IPS-NIHi7 (cell line): Measurements from ENCODE around the gene CDC42SE2.
"Not testable (repeated sequence)": the region's sequence is repeated elsewhere in the genome, so short reads cannot be mapped to it uniquely, and the experiment has no call there.

Experiments
- DNase-seq: peaks from one replicate; pipeline ENCODE4 v3.0.0; 2012; ENCODE audit warnings: mixed read lengths; ENCODE audit errors: extremely low spot score

CDC42SE2 gene

DNA sequence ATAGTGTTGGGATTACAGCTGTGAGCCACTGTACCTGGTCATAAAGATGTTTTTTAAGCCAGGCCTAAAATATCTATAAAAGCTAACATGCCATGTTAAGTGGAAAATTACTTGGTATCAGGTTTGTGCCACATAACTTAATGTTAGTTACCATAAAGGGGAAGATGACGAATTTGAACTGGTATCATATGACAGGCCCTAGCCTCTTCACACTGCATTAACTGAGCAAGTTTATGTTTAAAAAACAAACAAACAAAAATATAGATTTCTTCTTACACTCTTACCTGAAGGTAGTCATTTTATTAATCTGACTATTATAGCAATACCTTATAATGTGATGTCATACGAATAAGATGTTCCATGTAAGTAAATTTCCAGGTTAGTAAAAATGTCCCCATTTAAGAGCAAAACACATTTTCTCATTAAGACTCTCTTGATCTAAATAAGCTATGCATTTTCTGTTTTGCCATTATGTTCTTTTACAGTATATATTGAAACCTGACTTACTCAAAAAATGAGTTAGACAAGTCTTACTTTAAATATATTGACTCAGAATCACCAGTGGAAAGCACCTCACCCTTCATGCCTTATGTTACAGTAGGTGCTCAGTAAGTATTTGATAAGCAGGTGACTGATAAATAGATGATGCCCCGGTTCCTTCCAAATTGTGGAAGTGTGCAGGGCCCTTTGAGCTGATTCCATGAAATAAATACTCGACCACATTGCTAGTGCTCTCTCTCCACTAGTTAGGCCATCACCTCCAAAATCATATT is 125.4 kb downstream of the CDC42SE2 start:
- no peak for DNase-seq

DNA sequence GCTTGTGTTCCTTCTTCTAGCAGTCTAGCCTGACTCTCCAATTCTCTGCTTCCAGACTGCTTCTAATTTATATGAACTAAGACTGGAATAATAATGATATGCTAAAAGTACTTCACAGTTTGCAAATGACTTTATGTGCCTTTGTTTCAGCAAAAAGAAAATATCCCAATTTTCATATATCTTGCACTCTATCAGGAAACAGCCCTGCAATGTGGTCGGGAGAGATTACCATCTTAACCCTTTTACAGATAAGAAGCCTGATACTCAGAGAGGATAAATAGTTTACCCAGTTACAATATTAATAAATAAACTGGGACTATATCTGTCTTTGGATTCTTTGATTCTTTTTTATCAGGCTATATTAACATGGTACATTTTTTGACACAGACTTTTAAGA is 126.0 kb downstream of the CDC42SE2 start:
- DNase-seq: no peak

DNA sequence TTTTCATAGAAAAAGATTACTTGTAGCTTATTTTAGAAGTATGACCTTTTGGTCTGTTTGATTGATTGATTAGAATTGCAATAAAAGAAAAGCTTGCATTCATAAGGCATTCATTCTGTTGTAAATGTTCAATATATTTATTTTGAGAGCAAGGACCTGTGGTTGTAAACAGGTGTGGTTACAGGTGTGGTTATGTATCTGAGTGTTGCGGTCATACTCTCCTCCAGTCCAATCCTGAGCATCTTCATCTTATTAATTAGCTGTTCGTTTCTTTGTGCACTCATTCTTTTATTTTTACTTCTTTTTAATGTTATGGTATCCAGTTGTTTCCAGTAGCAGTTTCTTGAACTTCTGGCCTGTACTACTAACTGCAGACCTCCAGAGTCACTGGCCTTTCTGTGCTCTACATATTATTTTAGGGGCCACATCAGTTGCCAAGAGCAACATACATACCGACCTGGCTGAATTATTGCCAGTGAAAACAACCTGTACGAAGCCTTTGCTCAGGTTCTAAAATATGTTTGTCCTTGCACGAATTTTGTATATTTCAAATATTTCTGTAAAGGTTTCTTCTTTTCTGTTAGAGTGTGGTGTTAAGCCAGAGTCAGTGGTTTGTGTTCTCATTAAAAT is 128.7 kb downstream of the CDC42SE2 start:
- DNase-seq: no peak

DNA sequence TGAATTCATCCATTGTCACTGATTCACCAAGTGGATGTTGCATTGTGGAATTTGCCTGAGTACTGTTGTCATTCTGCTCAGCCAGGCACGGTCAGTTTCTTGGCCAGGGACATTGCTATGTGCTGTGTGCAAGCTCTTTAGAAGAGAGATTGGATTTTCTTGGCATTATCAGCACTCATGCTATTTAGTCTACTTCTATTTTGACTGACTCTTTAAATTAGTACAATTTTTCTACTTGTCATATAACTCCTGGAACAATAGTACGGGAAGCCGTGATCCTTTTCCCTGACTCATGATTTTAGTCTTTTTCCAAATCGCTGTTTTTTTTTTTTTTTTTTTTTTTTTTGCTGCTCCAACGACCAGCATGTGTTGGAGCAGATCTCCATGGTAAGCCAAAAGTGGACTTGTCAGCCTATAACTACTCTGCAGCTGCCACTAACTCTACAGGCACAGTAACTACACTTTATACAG is 129.7 kb downstream of the CDC42SE2 start:
- no peak for DNase-seq

DNA sequence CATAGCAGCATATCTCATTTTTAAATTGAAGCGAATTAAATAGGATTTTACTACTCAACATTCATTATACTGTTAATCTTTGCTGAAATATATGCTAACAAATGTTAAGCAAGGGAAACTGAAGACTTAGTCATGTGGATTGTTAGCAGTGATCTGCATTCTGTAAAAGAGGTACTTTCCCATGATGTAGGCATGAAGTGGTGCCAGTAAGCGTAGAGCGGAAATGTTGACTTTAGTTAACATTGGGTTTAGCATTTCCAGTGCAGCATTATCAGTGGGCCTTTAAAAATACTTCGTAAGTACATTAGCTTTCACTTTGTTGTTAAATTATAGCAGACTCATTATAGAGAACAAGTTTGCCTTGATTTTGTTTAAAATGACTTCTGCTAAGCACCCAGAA is 130.3 kb downstream of the CDC42SE2 start:
- no peak for DNase-seq

DNA sequence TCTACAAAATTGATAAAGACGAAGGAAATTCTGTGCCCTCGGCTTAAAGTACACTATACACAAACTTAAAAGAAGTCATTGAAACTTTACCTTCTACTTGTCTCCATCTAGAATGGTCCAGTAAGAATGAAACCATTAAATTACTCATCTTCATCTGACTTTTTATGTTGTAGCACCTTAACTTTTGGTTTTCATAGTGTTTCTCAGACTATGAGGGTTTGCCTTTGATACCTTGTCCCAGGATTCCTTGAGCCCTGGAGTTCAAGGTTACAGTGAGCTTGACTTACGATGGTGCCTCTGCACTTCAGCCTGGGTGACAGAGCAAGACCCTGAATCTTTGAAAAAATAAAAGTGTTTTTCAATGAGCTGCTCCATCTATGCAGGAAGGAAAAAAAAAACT is 132.2 kb downstream of the CDC42SE2 start:
- DNase-seq: no peak

DNA sequence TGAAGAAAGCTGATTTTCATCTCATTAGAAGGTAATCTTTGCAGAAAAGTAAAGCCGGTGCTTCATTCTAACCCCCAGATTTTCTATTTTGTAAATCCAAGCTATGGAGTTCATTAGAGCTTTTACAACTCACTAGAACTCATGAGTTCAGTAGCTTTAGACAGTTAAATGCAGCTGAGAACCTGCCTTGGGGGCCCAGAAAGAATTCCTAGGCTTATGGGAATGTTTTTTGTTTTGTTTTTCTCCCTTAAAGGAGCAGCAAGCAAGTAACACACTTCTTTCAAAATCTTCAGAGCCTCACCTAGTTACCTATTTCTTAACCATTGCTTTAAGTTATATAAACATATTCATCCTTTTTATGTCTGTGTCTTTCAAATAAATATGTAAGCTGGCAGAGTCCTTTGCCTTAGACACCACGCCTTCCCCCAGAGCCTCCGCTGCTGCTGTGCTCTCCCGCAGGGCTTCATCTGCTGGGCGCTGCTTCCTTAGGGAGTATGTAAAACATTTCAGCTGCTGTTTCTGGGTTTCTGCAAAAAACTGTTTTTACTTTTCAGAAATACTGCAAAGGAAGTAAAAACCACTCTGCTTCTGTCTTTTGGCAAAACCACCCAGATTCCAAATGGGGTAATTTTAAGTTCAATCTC is 132.9 kb downstream of the CDC42SE2 start:
- DNase-seq: no peak

DNA sequence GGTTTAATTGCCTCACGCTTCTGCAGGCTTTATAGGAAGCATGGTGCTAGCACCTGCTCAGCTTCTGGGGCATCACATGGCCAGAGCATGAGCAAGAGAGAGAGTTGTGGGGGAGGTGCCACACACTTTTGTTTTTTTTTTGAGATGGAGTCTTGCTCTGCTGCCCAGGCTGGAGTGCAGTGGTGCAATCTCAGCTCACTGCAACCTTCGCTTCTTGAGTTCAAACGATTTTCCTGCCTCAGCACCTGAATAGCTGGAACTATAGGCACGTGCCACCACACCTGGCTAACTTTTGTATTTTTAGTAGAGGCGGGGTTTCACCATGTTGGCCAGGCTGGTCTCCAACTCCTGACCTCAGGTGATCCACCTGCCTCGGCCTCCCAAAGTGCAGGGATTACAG is 135.2 kb downstream of the CDC42SE2 start:
- DNase-seq: not testable (repeated sequence)

DNA sequence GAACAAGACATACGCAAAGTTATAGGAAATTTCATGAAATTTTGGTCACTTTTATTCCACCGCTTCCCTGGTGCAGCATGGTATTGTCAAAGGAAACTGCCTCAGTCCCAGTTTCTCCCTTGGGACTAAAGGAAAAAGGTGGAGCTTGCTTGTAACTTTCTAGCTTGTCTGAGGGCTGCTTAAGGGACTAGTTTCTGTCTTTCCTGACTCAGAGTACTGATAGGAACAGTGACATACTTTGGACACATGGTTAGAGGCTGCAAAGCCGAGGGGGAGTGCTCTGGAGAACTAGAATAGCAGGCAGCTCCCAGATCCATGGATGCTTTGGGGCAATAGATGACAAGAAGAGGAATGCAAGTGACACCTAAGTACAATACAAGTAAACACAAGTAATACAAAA is 136.7 kb downstream of the CDC42SE2 start:
- DNase-seq: no peak

DNA sequence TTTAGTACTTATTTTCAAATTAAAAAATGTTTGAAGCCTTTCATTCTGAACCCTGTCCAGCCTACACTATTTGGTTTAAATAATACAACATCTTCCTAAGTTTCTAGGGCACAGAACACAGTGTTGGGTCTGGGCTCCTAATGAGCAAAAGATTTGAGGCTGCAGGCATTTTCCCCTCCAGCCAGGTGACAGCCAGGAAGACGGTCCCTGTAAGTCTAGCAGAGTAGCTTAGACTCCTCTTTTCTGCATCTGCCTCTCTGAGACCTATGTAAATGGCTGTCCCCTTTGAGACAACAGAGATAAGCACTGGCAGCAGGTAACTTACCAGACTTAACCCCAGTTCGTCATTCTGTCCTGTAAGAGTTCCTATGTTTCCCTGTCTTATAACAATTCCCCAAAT is 141.8 kb downstream of the CDC42SE2 start:
- no peak for DNase-seq

DNA sequence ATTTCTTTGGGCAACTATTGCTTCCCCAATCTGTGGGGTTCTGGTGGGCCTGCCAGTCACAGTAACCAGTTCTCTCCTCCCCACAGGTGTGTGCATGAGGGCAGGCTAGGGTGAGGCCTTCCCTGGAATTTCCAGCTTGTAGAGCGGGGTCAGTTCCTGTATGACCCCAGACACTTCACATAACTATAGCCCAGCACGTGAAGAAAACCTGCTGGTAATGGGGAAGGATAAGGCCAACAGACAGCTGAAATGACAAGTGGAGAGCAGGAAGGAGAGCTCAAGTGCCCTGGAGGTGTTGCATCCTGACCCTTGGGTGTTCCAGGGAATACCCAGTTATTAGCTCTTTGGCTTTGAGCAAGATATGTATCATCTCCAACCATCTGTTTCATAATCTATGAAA is 142.2 kb downstream of the CDC42SE2 start:
- no peak for DNase-seq

DNA sequence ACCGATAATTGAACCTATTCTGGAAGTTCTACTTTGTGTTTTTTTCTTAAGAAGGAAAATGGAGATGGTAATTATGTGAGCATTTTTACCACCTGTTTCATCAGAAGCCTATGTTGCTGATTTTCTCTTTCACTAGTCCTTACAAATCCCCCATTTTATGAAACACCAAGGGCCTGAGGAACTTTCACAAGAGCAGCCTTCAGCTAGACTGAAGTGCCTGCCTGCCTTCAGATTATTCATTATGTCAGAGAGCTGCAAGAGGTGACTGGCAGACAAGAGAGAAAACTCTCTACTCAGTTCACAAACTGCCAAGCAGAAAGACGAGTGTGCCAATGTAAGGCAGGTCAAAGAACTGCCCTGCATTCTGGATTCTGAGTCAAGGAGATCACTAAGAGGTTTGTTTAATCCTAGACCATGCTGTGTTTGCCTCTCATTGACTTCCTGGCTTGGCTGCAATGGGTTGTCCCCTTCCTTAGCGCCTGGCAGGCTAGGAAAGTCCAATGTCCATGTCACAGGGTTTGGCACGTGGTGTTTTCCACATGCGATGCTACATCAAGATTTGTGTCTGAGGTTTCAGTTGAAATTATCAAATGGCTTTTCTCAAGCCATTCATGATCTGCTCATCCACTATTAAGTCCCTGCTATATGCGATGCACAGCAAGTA is 143.3 kb downstream of the CDC42SE2 start:
- DNase-seq: no peak

DNA sequence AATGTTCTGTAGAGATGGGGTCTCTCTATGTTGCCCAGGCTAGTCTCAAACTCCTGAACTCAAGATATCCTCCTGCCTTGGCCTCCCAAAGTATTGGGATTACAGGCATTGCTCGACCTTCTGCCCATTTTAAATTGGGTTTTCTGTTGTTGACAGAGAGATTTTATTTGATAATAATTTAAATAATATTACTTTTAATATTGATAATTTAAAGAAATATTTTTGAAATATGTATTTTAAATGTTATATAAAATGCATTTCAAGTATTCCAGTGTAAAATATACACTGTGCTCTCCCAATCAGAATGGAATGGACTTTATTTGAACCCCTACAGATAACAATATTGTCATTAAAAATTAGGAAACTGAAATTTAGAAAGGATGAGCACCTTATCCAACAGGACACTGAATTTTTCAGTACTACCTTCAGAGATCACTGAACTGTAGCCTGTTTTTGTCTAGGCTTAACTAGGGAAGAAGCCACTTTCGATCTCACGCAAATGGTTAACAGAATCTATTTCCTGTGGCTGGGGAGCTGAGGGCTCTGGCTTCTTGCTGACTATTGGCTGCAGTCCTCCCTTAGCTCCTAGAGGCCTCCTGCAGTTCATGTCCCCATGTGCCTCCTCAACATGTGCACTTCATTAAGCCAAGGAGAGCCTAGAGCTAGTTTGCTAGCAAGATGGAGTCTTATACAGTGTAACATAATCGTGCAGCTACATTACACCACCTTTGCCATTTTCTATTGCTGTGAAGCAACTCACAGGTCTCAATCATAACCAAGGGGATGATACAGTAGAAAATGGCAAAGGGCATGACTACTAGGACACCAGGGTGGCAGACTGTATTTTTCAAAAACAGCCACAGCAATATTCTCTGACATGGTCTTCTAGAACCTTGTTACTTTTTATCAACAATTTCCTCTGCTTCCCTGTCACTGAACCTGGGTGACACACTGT is 150.0 kb downstream of the CDC42SE2 start:
- DNase-seq: no peak

DNA sequence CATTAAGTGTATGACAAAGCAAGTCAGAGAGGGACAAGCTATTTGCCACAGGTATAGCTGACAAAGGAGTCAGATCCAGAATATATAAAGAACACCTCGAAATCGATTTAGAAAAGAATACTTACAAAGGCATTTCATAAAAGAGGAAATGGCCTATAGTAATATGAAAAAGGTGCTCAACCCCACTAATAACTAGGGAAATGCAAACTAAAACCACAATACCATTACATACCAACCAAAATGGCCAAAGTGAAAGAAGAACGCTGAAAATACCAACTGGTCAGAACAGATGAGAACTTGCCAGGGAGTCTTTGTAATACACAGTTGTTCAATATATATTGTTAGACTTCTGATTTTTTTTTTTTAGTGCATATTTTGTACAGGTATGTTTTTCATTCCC is 152.9 kb downstream of the CDC42SE2 start:
- DNase-seq: no peak

DNA sequence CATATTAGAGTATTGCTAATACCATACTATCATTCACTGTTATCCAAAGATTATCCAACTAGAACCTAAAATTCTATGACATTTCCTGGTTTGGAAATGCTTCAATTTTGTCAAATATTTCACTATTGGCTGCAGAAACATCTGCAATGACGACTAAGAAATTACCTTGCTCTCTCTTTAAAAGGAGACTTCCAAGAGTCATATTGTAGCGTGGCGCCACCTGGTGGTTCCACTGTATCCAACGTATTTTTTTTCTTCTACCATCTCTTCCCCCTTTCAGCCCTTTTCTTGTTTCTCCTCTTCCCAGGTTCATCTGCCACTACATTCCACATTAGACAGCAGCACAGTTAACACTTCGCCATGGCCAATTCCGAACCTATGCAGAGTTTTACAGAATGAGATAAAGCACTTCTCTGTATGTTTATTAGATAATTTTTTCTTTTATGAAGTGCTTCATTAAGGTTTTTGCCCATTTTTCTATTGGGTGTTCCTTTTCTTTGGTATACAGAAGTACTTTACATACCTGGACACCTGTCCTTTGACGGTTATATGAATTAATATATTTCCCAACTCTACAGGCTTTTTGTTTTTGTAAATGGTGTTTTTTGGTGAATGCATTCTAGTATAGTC is 153.5 kb downstream of the CDC42SE2 start:
- DNase-seq: peak; percentile 72

DNA sequence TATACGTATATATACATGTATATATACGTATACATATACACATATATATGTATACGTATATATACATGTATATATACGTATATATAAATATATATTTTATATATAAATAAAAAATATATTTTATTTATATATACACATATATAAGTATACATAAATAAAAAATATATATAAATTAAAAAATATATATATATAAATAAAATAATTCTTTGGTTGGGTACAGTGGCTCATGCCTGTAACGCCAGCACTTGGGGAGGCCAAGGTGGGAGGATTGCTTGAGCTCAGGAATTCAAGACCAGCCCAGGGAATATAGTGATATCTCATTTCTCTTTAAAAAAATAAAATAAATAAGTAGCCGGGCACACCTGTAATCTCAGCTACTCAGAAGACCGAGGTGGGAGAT is 155.0 kb downstream of the CDC42SE2 start:
- DNase-seq: no peak

DNA sequence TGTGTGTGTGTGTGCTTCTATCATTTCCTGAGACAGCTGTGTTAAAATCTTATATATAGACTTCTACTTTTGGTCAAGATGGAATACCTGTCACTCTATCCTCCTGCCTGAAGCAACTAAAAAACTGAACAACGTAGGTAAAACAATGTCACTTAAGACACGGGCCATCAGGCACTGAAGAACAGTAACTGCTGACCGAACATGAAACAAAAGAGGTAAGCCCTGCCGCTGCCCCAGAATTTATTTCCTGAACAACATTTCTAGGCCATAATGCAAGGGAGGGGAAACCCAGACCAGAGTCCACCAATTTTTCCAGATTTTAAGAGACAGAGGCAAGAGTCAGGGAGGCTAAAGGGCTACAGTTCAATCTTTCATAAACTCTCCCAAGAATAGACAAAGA is 156.0 kb downstream of the CDC42SE2 start:
- no peak for DNase-seq

DNA sequence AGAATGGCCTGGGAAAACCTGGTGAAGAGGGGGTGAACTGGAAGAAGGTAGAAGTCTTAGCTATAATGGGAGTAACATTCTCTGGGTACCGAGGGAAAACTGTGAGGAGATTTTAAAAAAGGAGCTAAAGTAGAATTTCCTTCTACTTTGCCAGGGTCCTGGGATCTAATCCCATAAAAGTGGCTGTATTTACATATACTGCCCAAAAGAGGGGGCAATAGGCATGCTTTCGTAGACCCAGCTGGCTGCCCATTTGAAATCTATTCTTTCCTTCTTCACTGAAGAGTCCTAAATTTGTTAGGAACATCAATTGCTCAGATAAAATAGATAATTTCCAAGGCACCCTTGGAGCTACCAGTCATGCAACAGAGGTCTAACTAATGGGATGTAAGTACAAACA is 159.2 kb downstream of the CDC42SE2 start:
- peak; percentile 58 for DNase-seq

DNA sequence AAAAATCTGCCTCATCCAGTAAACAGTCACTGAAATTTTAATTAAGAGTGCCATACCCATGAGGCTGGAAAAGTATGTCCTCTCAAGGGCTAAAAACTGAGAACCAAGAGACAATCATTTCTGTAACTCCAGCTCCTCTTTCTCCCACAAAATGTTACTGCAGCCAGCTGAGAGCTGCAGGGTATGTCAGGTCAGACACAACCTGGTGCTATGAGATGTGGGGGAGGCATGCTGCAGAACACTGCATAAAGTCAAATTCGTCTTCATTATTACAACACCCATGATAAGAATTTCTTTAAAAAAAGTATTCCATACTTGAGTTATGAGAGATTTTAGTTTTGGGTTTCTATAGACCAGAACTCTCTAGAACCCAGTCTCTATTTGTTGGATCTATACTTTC is 162.2 kb downstream of the CDC42SE2 start:
- DNase-seq: no peak

DNA sequence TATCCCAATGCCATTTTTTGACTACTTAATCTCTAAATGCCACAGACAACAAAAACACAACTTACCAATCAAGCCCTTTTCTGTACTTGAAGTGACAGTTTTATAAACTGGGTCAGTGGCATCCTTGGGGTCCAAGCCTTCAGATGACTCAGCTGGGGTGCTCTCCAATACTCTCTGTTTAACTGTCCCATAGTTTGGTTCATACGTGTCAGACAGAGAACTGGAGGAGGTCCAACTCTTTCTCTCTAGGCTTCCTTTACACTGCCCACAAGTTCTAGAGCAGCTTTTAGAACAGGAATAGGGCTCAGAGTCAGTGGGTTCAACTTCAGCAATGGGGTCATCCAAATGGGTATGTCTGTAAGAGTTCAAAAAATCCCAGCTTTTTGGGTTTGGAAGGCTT is 166.9 kb downstream of the CDC42SE2 start:
- DNase-seq: no peak

DNA sequence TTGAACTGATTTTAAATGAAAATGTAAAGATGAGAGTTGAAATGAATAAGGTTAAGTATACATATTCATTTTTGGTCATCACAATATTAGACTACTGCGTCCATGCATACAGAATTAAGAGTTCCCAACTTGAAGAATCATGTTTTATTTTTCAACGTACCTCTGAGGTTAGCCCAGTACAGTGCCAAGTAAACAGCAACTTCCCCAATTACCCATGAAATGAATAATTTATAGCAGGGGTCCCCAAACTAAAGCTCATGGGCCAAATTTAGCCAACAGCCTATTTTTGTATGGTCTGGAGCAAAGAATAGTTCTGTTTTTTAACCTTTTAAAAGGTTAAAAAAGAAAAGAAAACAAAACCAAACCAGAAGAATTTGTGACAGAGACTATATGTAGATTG is 167.9 kb downstream of the CDC42SE2 start:
- DNase-seq: no peak
